H9 (cell line): ENCODE measurements around the gene SCNM1. TPM values are rescaled to one million over a fixed set of nuclear protein-coding genes. Genes with fewer than 3 reads are reported as not detected.

ENCODE experiments used
- DNase-seq: peaks from one replicate; pipeline ENCODE4 v3.0.0-alpha.2; 2017
- H2AFZ ChIP-seq: one replicate; pipeline ENCODE4 v1.6.1; 2013; ENCODE audit warnings: mild to moderate bottlenecking, low read length, control low read depth, moderate library complexity
- H2AK5ac ChIP-seq: 2 replicates; pipeline ENCODE4 v1.6.1; 2013; ENCODE audit warnings: low read length, control low read depth, mixed read lengths; ENCODE audit not compliant: insufficient read length
- H2BK120ac ChIP-seq: one replicate; pipeline ENCODE4 v1.6.1; 2013; ENCODE audit warnings: low read depth, mild to moderate bottlenecking, low read length, control low read depth, inconsistent platforms; ENCODE audit not compliant: poor library complexity, severe bottlenecking
- H2BK12ac ChIP-seq: 2 replicates; pipeline ENCODE4 v1.6.1; 2013; ENCODE audit warnings: low read length, control low read depth, mixed read lengths, low read depth; ENCODE audit not compliant: insufficient read length
- H2BK15ac ChIP-seq: 2 replicates; pipeline ENCODE4 v1.6.1; 2013; ENCODE audit warnings: low read depth, low read length, control low read depth
- H2BK20ac ChIP-seq: one replicate; pipeline ENCODE4 v1.6.1; 2013; ENCODE audit warnings: low read depth, mild to moderate bottlenecking, low read length, control low read depth, inconsistent platforms; ENCODE audit not compliant: poor library complexity, severe bottlenecking
- H2BK5ac ChIP-seq: 2 replicates; pipeline ENCODE4 v1.6.1; 2013; ENCODE audit warnings: low read length, control low read depth, mixed read lengths; ENCODE audit not compliant: insufficient read length
- H3K14ac ChIP-seq: 2 replicates; pipeline ENCODE4 v1.6.1; 2013; ENCODE audit warnings: low read length, control low read depth; ENCODE audit not compliant: insufficient read depth
- H3K18ac ChIP-seq: 2 replicates; pipeline ENCODE4 v1.6.1; 2013; ENCODE audit warnings: low read depth, mild to moderate bottlenecking, mixed read lengths, low read length, control low read depth; ENCODE audit not compliant: insufficient read length
- H3K23ac ChIP-seq: 2 replicates; pipeline ENCODE4 v1.6.1; 2013; ENCODE audit warnings: low read length, control low read depth, mixed read lengths, low read depth; ENCODE audit not compliant: insufficient read length
- H3K23me2 ChIP-seq: 2 replicates; pipeline ENCODE4 v1.6.1; 2013; ENCODE audit warnings: low read depth, mild to moderate bottlenecking, mixed read lengths, low read length, control low read depth; ENCODE audit not compliant: insufficient read length, poor library complexity, severe bottlenecking
- H3K27ac ChIP-seq: 2 replicates; pipeline ENCODE4 v1.5.1; 2013; ENCODE audit warnings: low read length, control low read depth, mixed read lengths, low read depth; ENCODE audit not compliant: insufficient read length
- H3K27me3 ChIP-seq: 2 replicates; pipeline ENCODE4 v1.6.1; 2013; ENCODE audit warnings: low read length, control low read depth, inconsistent platforms; ENCODE audit not compliant: insufficient read depth
- H3K4ac ChIP-seq: 2 replicates; pipeline ENCODE4 v1.6.1; 2013; ENCODE audit warnings: low read depth, mild to moderate bottlenecking, control low read depth, inconsistent platforms, low read length, moderate library complexity
- H3K4me1 ChIP-seq: 2 replicates; pipeline ENCODE4 v1.6.1; 2013; ENCODE audit warnings: low read length, control low read depth, inconsistent platforms; ENCODE audit not compliant: insufficient read depth
- H3K4me2 ChIP-seq: 2 replicates; pipeline ENCODE4 v1.6.1; 2013; ENCODE audit warnings: low read length, control low read depth, mixed read lengths; ENCODE audit not compliant: insufficient read length, insufficient read depth
- H3K56ac ChIP-seq: 2 replicates; pipeline ENCODE4 v1.6.1; 2013; ENCODE audit warnings: low read depth, mild to moderate bottlenecking, mixed read lengths, low read length, control low read depth; ENCODE audit not compliant: insufficient read length
- H3K79me1 ChIP-seq: 2 replicates; pipeline ENCODE4 v1.6.1; 2013; ENCODE audit warnings: low read depth, mild to moderate bottlenecking, moderate library complexity, low read length, control low read depth, inconsistent platforms; ENCODE audit not compliant: insufficient read depth, poor library complexity, severe bottlenecking
- H3K79me2 ChIP-seq: 2 replicates; pipeline ENCODE4 v1.6.1; 2013; ENCODE audit warnings: low read length, control low read depth, inconsistent platforms; ENCODE audit not compliant: insufficient read depth
- H3K9ac ChIP-seq: 2 replicates; pipeline ENCODE4 v1.6.1; 2013; ENCODE audit warnings: low read length, control low read depth, mixed read lengths; ENCODE audit not compliant: insufficient read length; ENCODE audit errors: extremely low read depth
- H3K9me3 ChIP-seq: one replicate; pipeline ENCODE4 v1.6.1; 2013; ENCODE audit warnings: low read depth, low read length, inconsistent platforms; ENCODE audit not compliant: control insufficient read depth
- H3T11ph ChIP-seq: one replicate; pipeline ENCODE4 v1.6.1; 2013; ENCODE audit warnings: mild to moderate bottlenecking, low read length, control low read depth, inconsistent platforms
- H4K20me1 ChIP-seq: one replicate; pipeline ENCODE4 v1.6.1; 2013; ENCODE audit not compliant: control insufficient read depth, insufficient read length, insufficient read depth
- H4K5ac ChIP-seq: 2 replicates; pipeline ENCODE4 v1.6.1; 2013; ENCODE audit warnings: low read depth, mild to moderate bottlenecking, mixed read lengths, low read length, control low read depth; ENCODE audit not compliant: insufficient read length
- H4K8ac ChIP-seq: replicated peaks from 2 replicates; pipeline ENCODE4 v1.6.1; 2013; ENCODE audit warnings: low read length, control low read depth, mixed read lengths, low read depth; ENCODE audit not compliant: insufficient read length
- H4K91ac ChIP-seq: 2 replicates; pipeline ENCODE4 v1.6.1; 2013; ENCODE audit warnings: low read depth, mild to moderate bottlenecking, moderate library complexity, mixed read lengths, low read length, control low read depth; ENCODE audit not compliant: insufficient read length
- H3K27ac Mint-ChIP-seq, 3 experiments: 2 replicates in 2 of 3; 3 replicates in 1 of 3; pipeline ENCODE4 v1.8.0; 2020 to 2021; ENCODE audit warnings: mixed read lengths in 3 of 3, mild to moderate bottlenecking in 1 of 3, moderate library complexity in 1 of 3
- H3K27me3 Mint-ChIP-seq: 2 replicates; pipeline ENCODE4 v1.8.0; 2021; ENCODE audit warnings: low read depth, mild to moderate bottlenecking, moderate library complexity, mixed read lengths
- H3K36me3 Mint-ChIP-seq, 3 experiments: 2 replicates in 2 of 3; 3 replicates in 1 of 3; pipeline ENCODE4 v1.8.0; 2020 to 2021; ENCODE audit warnings: low read depth in 3 of 3, mixed read lengths in 3 of 3; ENCODE audit not compliant: insufficient read depth in 1 of 3
- H3K4me1 Mint-ChIP-seq, 2 experiments: 2 replicates each; pipeline ENCODE4 v1.8.0; 2020; ENCODE audit warnings: mixed read lengths in 2 of 2
- H3K4me3 Mint-ChIP-seq, 2 experiments: 2 replicates in 1 of 2; 3 replicates in 1 of 2; pipeline ENCODE4 v1.8.0; 2020 to 2021; ENCODE audit warnings: mild to moderate bottlenecking in 2 of 2, mixed read lengths in 2 of 2, moderate library complexity in 1 of 2
- H3K9me3 Mint-ChIP-seq, 2 experiments: 2 replicates in 1 of 2; 3 replicates in 1 of 2; pipeline ENCODE4 v1.8.0; 2020; ENCODE audit warnings: mild to moderate bottlenecking in 2 of 2, mixed read lengths in 2 of 2, moderate library complexity in 1 of 2
- CTCF ChIP-seq: fragments of 200-600 bp; sonication (generic); conservative IDR thresholded peaks from 3 replicates; pipeline ENCODE4 v1.8.0; 2021; ENCODE audit warnings: antibody characterized with exemption, mild to moderate bottlenecking
- whole genome bisulfite sequencing: extraction: QIAGEN DNeasy Blood & Tissue Kit; methylation state at CpG from one replicate; pipeline ENCODE4 v1.1.7; 2013; ENCODE audit warnings: missing lambda C conversion rate, low lambda C conversion rate, mixed read lengths; ENCODE audit not compliant: insufficient read length; ENCODE audit errors: extremely low coverage; 5-methylcytosine and 5-hydroxymethylcytosine counted together
- total RNA-seq: library from RNA; stranded (reverse); gene quantifications from 2 replicates; pipeline ENCODE4 v1.2.1, GENCODE V29; 2021

The SCNM1 gene
- total RNA-seq, 1 experiment from 2014 or later, result 60.5 TPM

GRCh38 chr1:151143986-151144385 lies 22.0 kb upstream of the SCNM1 start:
- Histone ChIP-seq H4K8ac (no peak overlapping the region), H3K79me2 (no peaks in the 10 kb centered on the region), H3K79me1 (no peaks in the 10 kb centered on the region), H3K23ac (no peak overlapping the region), H3K56ac (no peak overlapping the region), H2AK5ac (no peak overlapping the region), H2BK12ac (no peak overlapping the region), H3K18ac (no peak overlapping the region), H2BK5ac (no peak overlapping the region), H3T11ph (no peak overlapping the region), H2BK15ac (no peak overlapping the region), H3K9ac (no peak overlapping the region), H4K5ac (no peak overlapping the region), H3K9me3 (no peaks in the 10 kb centered on the region), H4K91ac (no peak overlapping the region), H3K27ac (no peak overlapping the region), H2BK120ac (no peak overlapping the region), H3K27me3 (no peaks in the 10 kb centered on the region; the same call in 1 of the 2 replicates), H3K23me2 (peaks cover 24% of the 10 kb centered on the region), H3K14ac (no peak overlapping the region), H2BK20ac (no peak overlapping the region), H2AFZ (no peak overlapping the region), H3K4ac (no peak overlapping the region), H3K4me1 (peaks cover 22% of the 10 kb centered on the region; the same call in 1 of the 2 replicates), H4K20me1 (peaks cover 4% of the 10 kb centered on the region), H3K4me2 (peak overlapping the region; percentile 90)
- Mint-ChIP-seq H3K9me3 (no peaks in the 10 kb centered on the region), H3K36me3 (peaks cover 5 to 10% (median 8%) of the 10 kb centered on the region in 3 experiments; a peak in 4 of 7 replicates), H3K27ac (peak overlapping the region in 1 of 3 experiments; percentile 44; a peak in 1 of 7 replicates), H3K4me3 (peak overlapping the region; percentile 14 to 85; a peak in 4 of 5 replicates), H3K27me3 (peaks cover 31% of the 10 kb centered on the region), H3K4me1 (peaks cover 34 to 43% of the 10 kb centered on the region in 2 experiments)
- WGBS, result no CpG with 5 or more reads among the region's 5 CpGs
- DNase-seq, result peak; percentile 46
- no peak for TF ChIP-seq CTCF
